T-helper 2 cell treated with Interferon-gamma antibody and Interleukin-4, amounts not matched to agents 100 ng/mL and 5 ng/mL, for 36 hours (primary cell): ENCODE results near the gene DENND1A. TPM values are rescaled to one million over a fixed set of nuclear protein-coding genes. Genes with fewer than 3 reads are reported as not detected.
"Not testable (repeated sequence)": the region's sequence is repeated elsewhere in the genome, so short reads cannot be mapped to it uniquely, and the experiment has no call there.

Source experiments
- intact Hi-C: fragments of 100-400 bp; cut with micrococcal nuclease; formaldehyde crosslinking; loops from one replicate; pipeline ENCODE4 v1.15.1; 2023
- total RNA-seq: library from RNA; stranded (reverse); gene quantifications from 2 replicates; pipeline ENCODE4 v1.2.3, GENCODE V29; 2022

The DENND1A gene
- total RNA-seq, 1 donor from 2014 or later: 13.1 TPM

DNA sequence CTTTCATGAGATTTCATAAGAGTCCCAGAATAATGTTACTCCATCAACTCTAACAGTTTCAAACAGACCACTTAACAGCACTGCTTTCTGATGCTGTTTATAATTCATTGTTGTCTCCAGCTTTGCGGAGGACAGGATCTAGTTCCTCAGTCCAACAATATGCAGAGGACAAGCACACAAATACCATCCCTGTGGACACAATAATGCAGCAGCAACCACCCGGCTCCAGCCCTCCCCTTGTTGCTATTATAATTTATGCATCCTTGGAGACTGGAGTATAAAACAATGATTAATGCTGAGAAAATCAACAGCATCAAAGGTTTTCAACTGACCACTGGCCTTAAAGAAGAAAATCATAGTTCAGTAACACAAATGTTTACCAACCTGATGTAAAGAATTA, 108.3 kb downstream of the DENND1A start:
- intact Hi-C loops: no loop called here

DNA sequence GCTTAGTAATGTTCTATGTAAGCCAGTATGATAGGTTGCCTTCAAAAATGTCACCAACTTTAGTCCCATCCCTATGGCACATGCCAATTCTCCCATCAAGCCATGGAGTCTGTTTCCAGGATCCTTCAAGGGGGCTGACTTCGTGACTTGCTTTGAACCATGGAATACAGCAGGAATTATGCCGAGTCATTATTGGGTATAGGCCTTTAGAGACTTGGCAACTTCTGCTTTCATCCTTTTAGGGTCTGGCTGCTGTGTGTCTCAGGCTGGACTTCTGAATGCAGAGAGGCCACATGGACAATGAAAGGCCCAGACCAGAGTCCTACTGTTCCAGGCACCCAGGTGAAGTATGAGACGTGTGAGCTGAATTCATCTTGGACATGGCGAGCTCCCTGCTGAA, 109.8 kb downstream of the DENND1A start:
- intact Hi-C loops: no loop called here

- intact Hi-C loops: no loop called here
These were observed 113.0 kb downstream of the DENND1A start for GRCh38 chr9:123816817-123817472.

DNA sequence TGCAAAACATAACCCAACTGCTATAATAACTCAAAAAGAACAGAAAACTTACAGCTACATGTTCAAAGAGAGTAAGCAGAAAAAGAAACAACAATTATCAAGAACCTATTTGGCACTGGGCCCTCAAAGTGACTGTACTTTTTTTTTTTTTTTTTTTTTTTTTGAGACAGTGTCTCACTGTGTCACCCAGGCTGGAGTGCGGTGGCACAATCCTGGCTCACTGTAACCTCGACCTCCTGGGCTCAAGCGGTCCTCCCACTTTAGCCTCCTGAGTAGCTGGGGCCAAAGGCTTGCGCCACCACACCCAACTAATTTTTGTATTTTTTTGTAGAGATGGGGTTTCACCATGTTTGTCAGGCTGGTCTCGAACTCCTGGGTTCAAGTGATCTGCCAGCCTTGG, 114.1 kb downstream of the DENND1A start:
- intact Hi-C loops: not testable (repeated sequence)

DNA sequence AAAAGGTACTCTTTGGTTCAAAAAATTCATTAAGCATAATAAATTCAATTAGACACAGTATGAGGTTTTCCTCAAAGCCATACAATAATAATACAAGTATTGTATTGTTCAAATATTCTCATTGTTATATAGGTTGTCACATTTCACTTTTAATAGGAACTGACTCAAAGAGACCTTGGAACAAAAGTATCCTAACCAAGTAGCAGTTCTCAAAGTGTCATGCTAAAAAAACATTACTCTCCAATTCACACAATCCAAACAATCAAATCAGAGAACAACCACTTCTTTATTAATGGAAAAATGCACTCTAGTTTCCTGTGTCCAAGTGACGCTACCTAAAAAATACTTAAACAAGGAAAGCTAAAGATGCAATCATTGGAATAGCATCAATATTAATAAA, 115.4 kb downstream of the DENND1A start:
- intact Hi-C loops: no loop called here

DNA sequence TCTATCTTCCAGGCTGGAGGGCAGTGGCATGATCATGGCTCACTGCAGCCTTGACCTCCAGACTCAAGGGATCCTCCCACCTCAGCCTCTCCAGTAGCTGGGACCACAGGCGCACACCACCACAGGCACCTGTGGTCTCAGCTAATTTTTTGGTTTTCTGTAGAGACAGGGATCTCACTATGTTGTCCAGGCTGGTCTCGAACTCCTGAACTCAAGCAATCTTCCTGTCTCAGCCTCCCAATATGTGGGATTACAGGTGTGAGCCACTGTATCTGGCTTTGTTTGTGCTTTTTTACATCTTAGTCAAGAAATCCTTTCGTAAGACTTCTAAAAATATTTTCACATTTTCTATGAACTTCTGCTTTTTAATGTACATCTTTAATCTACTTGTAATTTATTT, 116.9 kb downstream of the DENND1A start:
- intact Hi-C loops: no loop called here

- intact Hi-C loops: no loop called here
These were observed 122.7 kb downstream of the DENND1A start for GRCh38 chr9:123807251-123807650.

DNA sequence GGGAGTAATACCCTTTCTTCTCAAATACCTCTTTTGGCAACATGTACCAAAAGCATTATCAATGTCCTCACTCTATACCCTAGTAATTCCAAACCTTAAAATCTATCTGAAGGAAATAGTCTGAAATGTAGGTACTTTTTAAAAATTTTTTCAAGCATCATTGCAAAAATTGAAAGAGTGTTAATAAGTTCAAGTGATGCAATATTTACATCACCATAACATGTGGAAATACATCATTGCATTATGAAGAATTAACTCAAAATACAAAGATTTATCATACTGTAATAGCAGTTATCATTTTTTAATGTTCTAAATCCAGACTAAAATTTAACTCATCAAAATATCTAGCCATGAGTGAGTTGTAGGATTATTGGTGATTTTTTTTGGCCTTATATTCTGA, 123.1 kb downstream of the DENND1A start:
- intact Hi-C loops: no loop called here

GRCh38 chr9:123798195-123798594, 131.7 kb downstream of the DENND1A start:
- intact Hi-C loops: no loop called here

DNA sequence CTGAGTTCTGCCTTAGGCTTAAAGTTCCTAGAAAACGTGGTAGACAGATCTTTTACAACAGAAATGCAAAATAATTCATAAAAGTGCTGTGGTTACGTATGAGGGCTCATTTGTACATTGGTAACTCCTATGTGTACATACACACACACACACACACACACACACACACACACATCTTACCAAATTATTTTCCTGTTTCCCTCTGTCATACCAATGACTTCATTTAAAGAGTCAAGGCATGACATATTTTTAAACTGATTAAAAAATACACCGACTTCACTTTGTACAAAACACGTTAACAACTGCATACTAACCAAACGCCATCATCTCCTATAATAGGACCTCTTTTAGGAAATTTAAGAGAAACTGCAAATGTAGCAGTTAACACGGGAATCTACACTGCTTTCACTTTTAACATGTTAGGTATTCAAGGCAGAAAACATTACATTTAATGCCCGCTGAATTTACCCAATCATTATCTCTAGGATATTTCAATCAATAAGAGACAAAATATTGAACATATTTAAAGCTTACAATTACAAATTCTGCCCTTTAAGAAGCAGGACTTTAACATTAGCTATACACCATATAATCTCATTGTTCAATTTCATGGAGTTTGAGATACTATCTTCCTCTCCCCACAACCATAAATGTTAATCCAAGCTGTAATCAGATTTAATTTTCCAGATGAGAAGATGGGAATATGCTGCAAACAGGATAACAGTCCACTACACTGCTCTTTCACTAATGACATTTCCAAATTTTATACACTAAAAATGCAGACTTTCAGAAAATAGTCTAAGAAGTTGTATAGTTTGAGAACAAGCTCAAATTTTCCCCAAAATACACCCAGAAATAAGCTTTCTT, 133.1 kb downstream of the DENND1A start:
- intact Hi-C loops: no loop called here

DNA sequence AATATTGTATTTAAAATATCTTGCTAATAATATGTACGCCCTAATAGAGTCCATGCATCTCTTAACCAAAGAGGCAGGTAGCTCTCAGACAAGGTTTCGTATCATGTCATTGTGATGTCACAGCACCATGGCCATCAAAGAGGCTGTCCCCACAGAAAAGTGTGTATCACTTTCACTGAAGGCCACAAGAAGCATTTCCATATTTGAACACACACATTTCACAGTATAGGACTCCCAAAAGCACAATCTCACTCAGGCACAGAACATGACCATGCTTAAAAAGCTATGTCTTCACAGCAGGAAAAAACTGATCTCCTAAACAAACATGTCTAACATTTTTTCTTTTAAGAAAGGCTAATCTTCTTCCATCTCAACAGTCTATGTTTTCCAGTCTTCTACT, 133.8 kb downstream of the DENND1A start:
- intact Hi-C loops: no loop called here

- intact Hi-C loops: no loop called here
These were observed 134.6 kb downstream of the DENND1A start for GRCh38 chr9:123795336-123795735.

GRCh38 chr9:123792501-123792900, 137.4 kb downstream of the DENND1A start:
- intact Hi-C loops: no loop called here

DNA sequence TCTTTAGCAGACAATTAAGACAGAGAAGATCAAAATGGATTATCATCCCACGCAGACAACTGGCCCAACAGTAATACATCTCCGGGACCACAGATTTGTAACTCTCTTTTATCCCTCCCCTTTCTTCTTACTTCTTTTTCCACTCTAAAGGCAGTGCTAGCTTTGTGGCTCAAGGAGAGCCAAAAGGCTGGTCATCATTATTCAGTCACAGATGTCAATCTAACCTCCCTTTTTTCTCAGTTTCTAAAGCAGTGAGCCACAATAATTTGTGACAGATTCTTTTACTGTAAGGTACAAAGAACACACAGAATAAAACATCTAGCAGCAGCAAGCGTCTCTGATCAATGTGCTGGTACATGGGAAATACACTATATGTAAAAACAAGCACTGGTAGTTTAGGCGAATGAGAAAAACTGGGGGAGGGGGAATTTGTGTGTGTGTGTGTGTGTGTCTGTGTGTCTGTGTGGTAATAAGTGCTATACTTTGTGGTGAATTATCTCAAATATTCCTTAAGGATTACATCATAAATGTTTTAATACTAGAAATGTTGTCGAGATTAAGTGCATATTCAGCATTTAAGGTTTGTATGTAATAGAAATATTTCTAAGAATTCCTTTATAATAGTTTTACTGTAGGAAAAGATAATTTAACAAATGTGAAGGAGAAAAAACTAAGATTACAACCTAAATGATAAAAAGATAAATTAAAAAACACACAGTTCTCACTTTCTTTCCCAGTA, 140.2 kb downstream of the DENND1A start:
- intact Hi-C loops: no loop called here

DNA sequence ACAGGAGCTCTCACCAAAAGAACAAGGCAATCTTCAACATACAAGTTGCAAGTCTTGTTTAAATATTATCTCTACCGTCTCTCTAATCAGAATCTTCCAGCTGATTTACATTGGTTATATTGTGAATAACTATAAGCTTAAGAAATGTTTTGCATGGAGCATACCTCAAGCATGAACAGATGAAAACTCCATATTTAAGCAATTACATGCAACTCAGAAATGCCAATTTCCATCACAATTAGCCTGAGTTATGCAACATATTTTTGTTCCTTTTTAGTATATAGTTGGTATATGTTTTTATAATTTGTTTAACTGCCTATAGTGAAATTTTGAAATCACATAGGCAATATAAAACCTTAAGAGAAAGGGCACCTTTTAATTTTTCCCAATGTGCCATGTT, 142.5 kb downstream of the DENND1A start:
- intact Hi-C loops: no loop called here

- intact Hi-C loops: no loop called here
These were observed 145.4 kb downstream of the DENND1A start for GRCh38 chr9:123784518-123784917.

GRCh38 chr9:123778232-123778902, 151.6 kb downstream of the DENND1A start:
- intact Hi-C loops: no loop called here

DNA sequence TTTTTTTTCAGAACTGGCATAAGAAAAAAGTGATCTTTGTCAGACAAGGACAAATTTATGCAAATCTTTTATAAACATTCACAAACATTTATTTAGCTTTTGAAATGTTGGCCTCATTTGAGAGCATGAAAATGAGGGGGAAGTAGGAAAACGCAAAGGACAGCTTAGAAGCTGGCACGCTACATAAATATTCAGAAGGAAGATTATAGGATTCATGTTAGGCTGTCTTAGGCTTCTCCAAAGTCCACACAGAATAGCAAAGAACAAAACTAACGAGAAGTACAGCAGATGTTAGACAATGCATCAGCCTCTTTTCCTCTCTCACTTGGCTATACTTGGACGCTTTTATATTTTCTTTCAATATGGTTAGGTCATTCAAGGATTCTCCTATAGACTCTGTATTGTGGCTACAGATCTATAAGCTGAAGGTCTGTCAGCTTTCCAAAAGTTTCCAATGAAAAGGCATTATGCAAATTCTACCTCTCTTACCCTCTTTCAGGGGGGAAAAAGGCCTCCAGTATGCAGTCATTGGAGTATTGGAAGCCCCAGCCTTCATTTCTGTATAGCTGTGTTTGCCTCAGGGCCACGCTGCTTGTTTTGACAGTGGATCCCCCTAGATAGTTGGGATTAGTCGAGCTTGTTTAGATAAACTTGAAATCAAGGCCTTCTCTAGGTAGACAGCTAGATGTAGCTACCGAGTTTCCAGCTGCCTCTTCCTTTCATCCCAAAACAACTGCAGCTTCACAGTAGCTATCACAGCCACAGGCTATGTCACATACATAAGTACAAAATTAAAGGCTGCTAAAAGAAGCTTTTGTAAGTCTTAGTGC, 153.0 kb downstream of the DENND1A start:
- intact Hi-C loops: no loop called here

DNA sequence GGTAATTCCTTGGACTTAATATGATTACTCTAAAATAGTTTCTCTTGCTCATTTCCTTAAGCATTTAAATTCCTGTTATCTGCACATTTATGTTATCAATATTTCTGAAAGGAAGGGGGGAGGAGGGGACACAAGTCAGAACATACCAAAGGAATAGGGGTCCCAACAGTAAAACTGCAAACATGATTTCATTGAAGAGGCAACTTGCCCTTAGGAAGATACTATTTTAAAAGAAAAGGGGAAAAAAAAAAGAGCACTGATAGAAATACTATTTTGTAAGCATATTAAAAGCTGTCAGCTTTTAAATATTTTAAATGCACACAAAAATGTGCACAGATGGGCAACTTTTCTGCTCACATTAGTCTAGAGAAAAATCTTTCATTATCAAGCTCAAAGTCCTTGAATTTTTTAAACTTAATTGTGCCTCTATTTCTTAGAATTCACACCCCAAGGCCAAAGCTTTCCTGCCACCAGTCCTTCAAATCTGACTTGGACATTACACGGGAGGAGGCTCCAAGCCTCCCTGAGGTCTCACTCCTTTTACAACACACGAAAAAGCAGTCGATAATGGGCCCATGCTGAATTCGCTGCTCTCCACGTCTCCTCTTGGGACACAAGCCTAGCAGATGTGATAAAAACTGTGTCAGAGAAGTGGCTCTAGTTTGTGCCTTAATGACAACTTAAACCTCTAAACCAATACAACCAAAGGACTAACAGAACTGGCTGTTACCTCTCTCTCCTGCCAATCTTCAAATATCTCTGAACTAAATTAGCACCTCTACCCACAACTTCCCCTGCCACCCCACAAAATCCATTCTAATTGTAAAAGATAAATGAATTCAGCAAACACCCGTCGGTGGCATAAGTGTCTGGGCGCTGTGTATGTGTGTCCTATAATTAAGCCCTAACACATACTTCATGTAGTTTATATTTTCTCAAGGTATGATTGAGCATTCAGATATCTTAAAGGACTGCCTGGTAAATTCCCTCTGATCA, 154.3 kb downstream of the DENND1A start:
- intact Hi-C loops: no loop called here
